ENCODE results near the gene LILRB2.

- TF ChIP-seq EZH2 (optimal IDR thresholded peaks at IDR 0.05; ENCODE audit: low read depth, low read length) (no peak), CTCF (IDR thresholded peaks at IDR 0.05; ENCODE audit: low read length) (no peak)
These were observed 18.2 kb upstream of the LILRB2 start for GRCh38 chr19:54299126-54299498.

Data from MM.1S (cell line).